CD4-positive, alpha-beta memory T cell (primary cell): Measurements from ENCODE around the gene CC2D1A. TPM values are rescaled to one million over a fixed set of nuclear protein-coding genes. Genes with fewer than 3 reads are reported as not detected.
"Not testable (repeated sequence)": the region's sequence is repeated elsewhere in the genome, so short reads cannot be mapped to it uniquely, and the experiment has no call there.

Source experiments
- CTCF ChIA-PET: fragments of 350-600 bp; sonication (Branson Sonifier 250); formaldehyde crosslinking; loops from one replicate; lab custom pipeline; 2021; ENCODE audit warnings: inconsistent platforms; ENCODE audit not compliant: partially characterized antibody; lab: Charles Lee
- POLR2A ChIA-PET: fragments of 350-600 bp; sonication (Branson Sonifier 250); formaldehyde crosslinking; loops from one replicate; lab custom pipeline; 2021; ENCODE audit not compliant: partially characterized antibody; lab: Charles Lee
- DNase-seq, 5 donors: peaks; one replicate each; pipeline versions ENCODE4 v3.0.0 to v3.0.0-alpha.2; 2020 to 2022; ENCODE audit warnings: mixed read lengths in 1 of 5
- H3K27ac ChIP-seq: one replicate; pipeline ENCODE4 v1.7.0; 2013; ENCODE audit warnings: low read depth, low read length
- H3K27me3 ChIP-seq: 2 replicates; pipeline ENCODE4 v1.7.0; 2013; ENCODE audit warnings: mild to moderate bottlenecking, low read length, moderate library complexity; ENCODE audit not compliant: insufficient read depth
- H3K36me3 ChIP-seq: 2 replicates; pipeline ENCODE4 v1.7.0; 2013; ENCODE audit warnings: mild to moderate bottlenecking, low read length, moderate library complexity; ENCODE audit not compliant: insufficient read depth
- H3K4me1 ChIP-seq: 2 replicates; pipeline ENCODE4 v1.7.0; 2013; ENCODE audit warnings: mild to moderate bottlenecking, low read length, moderate library complexity; ENCODE audit not compliant: insufficient read depth
- H3K4me3 ChIP-seq, 2 donors: one replicate each; pipeline ENCODE4 v1.7.0; 2013; ENCODE audit warnings: low read length in 2 of 2, mild to moderate bottlenecking in 1 of 2
- H3K9me3 ChIP-seq, 2 donors: one replicate each; pipeline ENCODE4 v1.7.0; 2013; ENCODE audit warnings: low read length in 2 of 2, control low read depth in 1 of 2; ENCODE audit not compliant: control insufficient read depth in 1 of 2
- H3K27ac Mint-ChIP-seq, 7 donors: one replicate each; pipeline ENCODE4 v1.8.0; 2020 to 2021; ENCODE audit warnings: mixed read lengths in 7 of 7, mild to moderate bottlenecking in 6 of 7, inconsistent platforms in 3 of 7, moderate library complexity in 3 of 7
- H3K27me3 Mint-ChIP-seq, 2 donors: one replicate each; pipeline ENCODE4 v1.8.0; 2020 to 2021; ENCODE audit warnings: mixed read lengths in 2 of 2
- H3K36me3 Mint-ChIP-seq, 2 donors: one replicate each; pipeline ENCODE4 v1.8.0; 2020 to 2021; ENCODE audit warnings: mixed read lengths in 2 of 2, inconsistent platforms in 1 of 2, mild to moderate bottlenecking in 1 of 2
- H3K4me1 Mint-ChIP-seq, 4 donors: one replicate each; pipeline ENCODE4 v1.8.0; 2020 to 2021; ENCODE audit warnings: mixed read lengths in 4 of 4, mild to moderate bottlenecking in 1 of 4
- H3K4me3 Mint-ChIP-seq, 8 donors: one replicate each; pipeline ENCODE4 v1.8.0; 2020 to 2021; ENCODE audit warnings: mixed read lengths in 8 of 8, mild to moderate bottlenecking in 7 of 8, moderate library complexity in 6 of 8, inconsistent platforms in 3 of 8
- H3K9me3 Mint-ChIP-seq, 8 donors: one replicate each; pipeline ENCODE4 v1.8.0; 2020 to 2021; ENCODE audit warnings: mixed read lengths in 8 of 8, mild to moderate bottlenecking in 5 of 8, inconsistent platforms in 3 of 8, moderate library complexity in 1 of 8
- intact Hi-C: fragments of 100-400 bp; cut with micrococcal nuclease; formaldehyde crosslinking; loops from one replicate; pipeline ENCODE4 v1.15.1; 2023
- polyA plus RNA-seq, 2 donors: library from polyadenylated mRNA; unstranded; fragments of 300-500 nt; fragmentation: Illumina TruSeq; gene quantifications; one replicate each; pipeline ENCODE4 v1.2.3, GENCODE V29; 2021
- total RNA-seq, 2 experiments: library from RNA; stranded (reverse); gene quantifications; one replicate each; pipeline ENCODE4 v1.2.3, GENCODE V29; 2021

The CC2D1A gene
- total and polyA plus RNA-seq, 4 experiments from 2014 or later = 3.8 to 37.1 (median 23.4) TPM

DNA sequence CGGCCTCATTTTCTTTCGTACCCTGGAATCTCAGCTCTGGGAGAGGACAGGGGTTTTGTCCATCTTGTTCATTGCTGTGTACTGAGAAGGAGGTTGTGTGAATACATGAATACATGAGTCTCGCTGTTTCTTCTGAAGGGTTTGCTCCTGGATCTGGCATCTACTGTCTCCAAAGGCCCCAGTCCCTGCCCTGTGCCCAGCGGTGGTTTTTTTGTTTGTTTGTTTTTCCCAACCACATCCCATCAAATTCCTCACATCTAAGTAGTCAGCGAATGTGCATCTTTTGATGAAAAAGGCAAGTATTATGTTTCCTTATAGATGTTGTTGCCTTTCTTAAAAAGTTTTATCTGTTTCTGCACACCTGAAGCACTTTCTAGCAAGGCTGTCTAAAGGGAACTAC, 58.8 kb downstream of the CC2D1A start:
- Mint-ChIP-seq H3K27ac (peak overlapping the region in 6 of 7 donors; percentile 36 to 75 (median 44)), H3K27me3 (no peaks in the 10 kb centered on the region), H3K4me1 (no peaks in the 10 kb centered on the region), H3K4me3 (no peak overlapping the region), H3K36me3 (peaks cover 17 to 39% of the 10 kb centered on the region in 2 donors), H3K9me3 (no peaks in the 10 kb centered on the region)
- intact Hi-C loops = no loop called here
- H3K27me3 ChIP-seq = no peaks in the 10 kb centered on the region
- CTCF ChIA-PET = no interaction called here
- H3K36me3 ChIP-seq = peaks cover 17% of the 10 kb centered on the region
- no peak overlapping the region for H3K27ac ChIP-seq
- POLR2A ChIA-PET = interaction anchor here (1.5 kb wide), 1 partner anchor 14 kb away, joined by 4 read pairs; no protein-coding TSS in a partner anchor
- no peaks in the 10 kb centered on the region for H3K4me1 ChIP-seq
- no peak for DNase-seq
- no peaks in the 10 kb centered on the region for H3K9me3 ChIP-seq
- no peak overlapping the region for H3K4me3 ChIP-seq

DNA sequence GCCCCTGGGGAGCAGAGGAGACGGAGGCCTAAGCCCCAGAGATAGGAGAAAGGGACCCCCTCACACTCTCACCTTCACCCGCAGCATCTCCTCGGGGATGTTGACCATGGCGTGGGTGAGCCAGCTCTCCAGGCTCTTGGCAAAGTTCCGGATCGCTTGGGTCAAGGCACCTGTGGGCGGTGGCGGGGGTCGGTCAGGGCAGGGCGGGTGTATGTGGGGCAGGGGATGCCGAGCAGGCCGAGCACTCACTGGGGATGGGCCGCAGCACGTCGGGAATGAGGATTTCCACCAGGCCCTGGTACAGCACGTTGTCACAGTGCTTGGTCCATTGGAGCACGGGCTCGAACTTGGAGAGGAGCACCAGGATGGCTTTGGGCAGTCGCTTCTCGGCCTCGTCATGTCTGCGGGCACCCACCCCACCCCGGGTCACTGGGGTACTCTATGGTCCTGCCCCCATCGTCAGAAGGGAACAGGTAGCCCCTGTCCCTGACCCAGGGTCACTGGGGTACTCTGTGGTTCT, 59.4 kb downstream of the CC2D1A start:
- intact Hi-C loops = no loop called here
- no peak overlapping the region for H3K27ac ChIP-seq
- no peaks in the 10 kb centered on the region for H3K9me3 ChIP-seq
- no peaks in the 10 kb centered on the region for H3K4me1 ChIP-seq
- H3K4me3 ChIP-seq = no peak overlapping the region
- Mint-ChIP-seq H3K36me3 (peaks cover 17 to 39% of the 10 kb centered on the region in 2 donors), H3K9me3 (no peaks in the 10 kb centered on the region), H3K27me3 (no peaks in the 10 kb centered on the region), H3K4me3 (no peak overlapping the region), H3K27ac (peak overlapping the region in 1 of 7 donors; percentile 43), H3K4me1 (no peaks in the 10 kb centered on the region)
- no peaks in the 10 kb centered on the region for H3K27me3 ChIP-seq
- DNase-seq = no peak
- CTCF ChIA-PET = no interaction called here
- peaks cover 14% of the 10 kb centered on the region for H3K36me3 ChIP-seq
- POLR2A ChIA-PET = interaction anchor here (1.5 kb wide), 1 partner anchor 13 kb away, joined by 4 read pairs; no protein-coding TSS in a partner anchor

DNA sequence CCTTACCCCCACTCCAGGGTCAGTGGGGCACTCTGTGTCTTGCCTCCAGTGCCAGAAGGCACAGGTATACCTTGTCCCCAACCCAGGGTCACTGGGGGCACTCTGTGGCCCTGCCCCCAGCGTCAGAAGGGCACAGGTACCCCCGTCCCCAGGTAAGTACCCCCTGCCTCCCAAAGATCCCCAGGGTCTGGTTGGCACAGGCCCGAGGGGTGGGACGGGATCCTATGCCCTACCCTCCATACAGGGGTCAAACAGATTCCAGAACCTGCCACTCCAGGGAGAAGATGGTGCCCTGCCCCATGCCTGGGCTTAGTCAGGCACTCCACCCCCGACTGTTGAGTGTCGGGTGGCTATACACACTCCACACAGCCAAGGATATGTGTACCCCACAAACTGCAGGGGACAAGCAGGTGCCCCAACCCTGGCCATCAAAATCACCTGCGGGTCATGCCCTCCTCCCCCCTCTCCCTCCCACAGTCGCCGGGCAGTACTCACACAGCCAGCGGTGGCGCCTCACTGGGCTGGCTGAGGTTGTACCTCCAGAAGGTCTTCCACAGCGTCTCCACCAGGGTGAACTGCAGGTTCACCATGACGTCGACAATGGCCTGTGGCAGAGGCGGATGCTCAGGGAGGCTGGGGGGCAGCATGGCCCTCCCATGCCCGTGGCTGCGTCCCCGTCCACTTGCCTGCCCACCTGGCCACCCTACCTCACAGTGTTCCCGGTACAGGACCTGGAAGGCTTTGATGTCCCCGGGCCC, 60.1 kb downstream of the CC2D1A start:
- ChIA-PET POLR2A (no interaction called here), CTCF (no interaction called here)
- Histone ChIP-seq H3K36me3 (peaks cover 8% of the 10 kb centered on the region), H3K27me3 (no peaks in the 10 kb centered on the region), H3K4me3 (no peak overlapping the region), H3K27ac (no peak overlapping the region), H3K4me1 (no peaks in the 10 kb centered on the region), H3K9me3 (no peaks in the 10 kb centered on the region)
- Mint-ChIP-seq H3K36me3 (peaks cover 17 to 36% of the 10 kb centered on the region in 2 donors), H3K9me3 (peaks cover 0 to under 1% (median 0%) of the 10 kb centered on the region in 8 donors), H3K27ac (no peak overlapping the region), H3K27me3 (no peaks in the 10 kb centered on the region), H3K4me1 (no peaks in the 10 kb centered on the region), H3K4me3 (no peak overlapping the region)
- intact Hi-C loops = no loop called here
- no peak for DNase-seq

DNA sequence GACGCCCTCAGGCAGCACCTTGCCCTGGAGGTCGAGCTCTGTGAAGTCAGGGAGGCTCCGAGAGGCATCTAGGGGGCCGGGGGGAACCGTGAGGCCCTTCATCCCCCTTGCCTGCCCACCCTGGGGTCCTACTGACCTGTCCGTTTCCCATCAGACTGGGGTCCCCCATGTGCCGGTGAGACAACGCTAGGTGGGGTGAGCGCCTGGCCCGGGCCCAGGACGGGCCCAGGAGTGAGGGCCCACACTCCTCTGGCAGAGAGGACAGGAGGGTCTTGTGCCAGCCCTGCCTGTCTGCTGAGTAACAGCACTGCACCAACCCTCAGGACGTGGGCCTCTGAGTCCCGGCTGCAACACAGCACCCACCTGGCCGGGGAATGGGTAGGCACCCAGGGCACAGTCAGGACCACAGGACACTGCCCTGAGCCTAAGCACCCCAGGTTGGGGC, 60.7 kb downstream of the CC2D1A start:
- Mint-ChIP-seq H3K4me1 (no peaks in the 10 kb centered on the region), H3K27me3 (no peaks in the 10 kb centered on the region), H3K9me3 (peaks cover 0 to 2% (median 0%) of the 10 kb centered on the region in 8 donors), H3K27ac (no peak overlapping the region), H3K36me3 (peaks cover 12 to 31% of the 10 kb centered on the region in 2 donors), H3K4me3 (no peak overlapping the region)
- DNase-seq = no peak
- CTCF ChIA-PET = no interaction called here
- H3K27me3 ChIP-seq = no peaks in the 10 kb centered on the region
- H3K36me3 ChIP-seq = peaks cover 8% of the 10 kb centered on the region
- no peaks in the 10 kb centered on the region for H3K4me1 ChIP-seq
- POLR2A ChIA-PET = no interaction called here
- no peak overlapping the region for H3K4me3 ChIP-seq
- H3K9me3 ChIP-seq = no peaks in the 10 kb centered on the region
- intact Hi-C loops = no loop called here
- no peak overlapping the region for H3K27ac ChIP-seq

DNA sequence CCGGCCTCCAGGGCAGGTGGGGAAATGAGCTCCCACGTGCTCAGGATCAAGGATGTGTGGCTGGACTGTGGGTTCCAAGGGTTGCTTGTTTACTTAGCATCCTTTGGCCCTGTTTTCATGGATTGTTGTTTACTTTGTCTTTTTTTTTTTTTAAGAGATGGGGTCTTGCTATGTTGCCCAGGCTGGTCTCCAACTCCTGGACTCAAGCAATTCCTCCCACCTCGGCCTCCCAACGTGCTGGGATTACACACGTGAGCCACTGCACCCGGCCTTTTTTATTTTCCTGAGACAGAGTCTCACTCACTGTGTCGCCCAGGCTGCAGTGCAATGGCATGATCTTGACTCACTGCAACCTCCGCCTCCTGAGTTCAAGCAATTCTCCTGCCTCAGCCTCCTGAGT, 61.2 kb downstream of the CC2D1A start:
- H3K4me1 ChIP-seq, H3K27me3 ChIP-seq, H3K36me3 ChIP-seq, intact Hi-C loops, H3K27me3 Mint-ChIP-seq, POLR2A ChIA-PET, H3K4me1 Mint-ChIP-seq, H3K9me3 ChIP-seq, H3K27ac ChIP-seq, H3K4me3 ChIP-seq, H3K9me3 Mint-ChIP-seq, H3K4me3 Mint-ChIP-seq, DNase-seq: not testable (repeated sequence)
- Mint-ChIP-seq H3K36me3 (peaks cover 11 to 31% of the 10 kb centered on the region in 2 donors), H3K27ac (peak overlapping the region in 1 of 7 donors; percentile 48)
- CTCF ChIA-PET = interaction anchor here (1.3 kb wide), 1 partner anchor 81 kb away, joined by 3 read pairs; no protein-coding TSS in a partner anchor

DNA sequence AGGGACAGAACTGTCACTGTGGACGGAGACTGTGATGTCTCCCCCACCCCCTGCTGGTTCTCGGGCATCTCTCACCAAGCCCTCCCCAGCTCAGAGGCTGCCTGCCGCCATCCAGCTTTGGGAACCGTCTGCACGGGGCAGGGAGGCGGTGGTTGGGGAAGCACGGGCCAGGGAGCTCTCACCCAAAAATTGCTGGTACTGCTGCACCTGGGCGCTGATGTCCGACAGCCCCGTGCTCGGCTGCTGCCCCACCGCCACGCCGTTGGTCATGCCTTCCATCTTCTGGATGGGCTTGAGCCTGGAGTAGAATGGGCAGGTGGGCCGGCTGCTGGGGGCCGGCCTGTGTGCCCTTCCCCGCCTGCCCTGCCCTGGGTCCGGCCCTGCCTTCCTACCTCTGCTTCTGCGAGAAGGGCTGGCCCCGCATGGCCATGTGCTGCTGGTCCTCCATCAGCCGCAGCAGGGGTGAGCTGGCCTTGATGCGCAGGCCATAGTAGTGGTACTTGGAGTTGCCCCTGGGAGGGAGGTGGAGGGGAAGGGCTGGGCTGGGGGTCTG, 62.5 kb downstream of the CC2D1A start:
- H3K27ac Mint-ChIP-seq = no peak overlapping the region
- peaks cover 0 to 2% (median 0%) of the 10 kb centered on the region in 8 donors for H3K9me3 Mint-ChIP-seq
- no peak overlapping the region for H3K4me3 Mint-ChIP-seq
- H3K27ac ChIP-seq = no peak overlapping the region
- ChIA-PET CTCF (interaction anchor here (1.3 kb wide), 1 partner anchor 80 kb away, joined by 3 read pairs; no protein-coding TSS in a partner anchor), POLR2A (no interaction called here)
- no peaks in the 10 kb centered on the region for H3K4me1 ChIP-seq
- H3K4me1 Mint-ChIP-seq = no peaks in the 10 kb centered on the region
- H3K27me3 Mint-ChIP-seq = no peaks in the 10 kb centered on the region
- no peak for DNase-seq
- H3K27me3 ChIP-seq = no peaks in the 10 kb centered on the region
- H3K36me3 ChIP-seq = peaks cover 8% of the 10 kb centered on the region
- intact Hi-C loops = no loop called here
- H3K4me3 ChIP-seq = no peak overlapping the region
- H3K9me3 ChIP-seq = no peaks in the 10 kb centered on the region
- H3K36me3 Mint-ChIP-seq = peaks cover 11 to 39% of the 10 kb centered on the region in 2 donors

DNA sequence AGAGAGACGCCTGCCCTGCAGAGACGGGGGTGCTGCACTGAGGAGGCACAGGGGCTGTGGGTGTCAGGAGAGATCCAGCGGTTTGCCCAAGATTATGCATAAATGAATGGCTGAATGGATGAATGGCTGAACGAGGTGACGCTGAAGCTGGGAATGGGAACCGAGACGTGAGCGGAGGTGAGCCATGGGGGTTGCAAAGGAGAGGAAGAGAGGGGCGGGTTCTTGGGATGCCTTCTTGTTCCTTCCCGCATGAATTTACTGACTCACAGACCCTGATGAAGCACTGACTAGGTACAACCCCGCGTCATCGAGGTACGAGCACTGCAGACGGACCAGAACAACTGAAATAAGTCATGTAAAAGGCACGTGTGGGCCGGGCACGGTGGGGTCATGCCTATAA, 63.0 kb downstream of the CC2D1A start:
- Mint-ChIP-seq H3K36me3 (peaks cover 12 to 41% of the 10 kb centered on the region in 2 donors), H3K27me3 (no peaks in the 10 kb centered on the region), H3K4me1 (peaks cover 1 to 3% (median 2%) of the 10 kb centered on the region in 4 donors), H3K27ac (peak overlapping the region in 1 of 7 donors; percentile 50), H3K4me3 (peak overlapping the region in 1 of 8 donors; percentile 3), H3K9me3 (peaks cover 0 to 2% (median 0%) of the 10 kb centered on the region in 8 donors)
- ChIA-PET CTCF (no interaction called here), POLR2A (interaction anchor here (1.2 kb wide), 1 partner anchor 17 kb away, joined by 3 read pairs; the partner anchor contains the start of gene DCAF15)
- no peaks in the 10 kb centered on the region for H3K9me3 ChIP-seq
- intact Hi-C loops = no loop called here
- no peaks in the 10 kb centered on the region for H3K27me3 ChIP-seq
- H3K4me3 ChIP-seq = no peak overlapping the region
- no peak for DNase-seq
- peaks cover 8% of the 10 kb centered on the region for H3K36me3 ChIP-seq
- peaks cover 3% of the 10 kb centered on the region for H3K4me1 ChIP-seq
- no peak overlapping the region for H3K27ac ChIP-seq
